ENCODE results near the gene USP22. TPM values are rescaled to one million over a fixed set of nuclear protein-coding genes. Genes with fewer than 3 reads are reported as not detected.

The USP22 gene
- total and polyA plus RNA-seq, 9 donors, result 75.2 to 246 (median 197) TPM

- Histone ChIP-seq H3K27me3 (no peaks in the 10 kb centered on the region), H3K4me1 (ENCODE audit: insufficient read depth) (peaks cover 16% of the 10 kb centered on the region), H3K36me3 (no peaks in the 10 kb centered on the region), H3K4me3 (no peak overlapping the region), H3K27ac (no peak overlapping the region), H3K9me3 (no peaks in the 10 kb centered on the region)
- no peak for DNase-seq
- TF ChIP-seq CTCF (IDR thresholded peaks at IDR 0.05), result no peak
- TF ChIP-seq POLR2A (IDR thresholded peaks at IDR 0.05), result no peak
- no peak for TF ChIP-seq EP300 (IDR thresholded peaks at IDR 0.05)
- 69 to 84% (median 77%) methylated on average over 12 of the region's 12 CpGs for WGBS, 3 donors
- intact Hi-C loops (cut with DNase I), result loop anchor here in 1 of 4 donors (10.0 kb wide), 1 partner anchor 91 kb away; no protein-coding TSS in a partner anchor
These were observed 46.7 kb downstream of the USP22 start for GRCh38 chr17:20995873-20996723.

- intact Hi-C loops (cut with DNase I), result loop anchor here in 1 of 4 donors (10.0 kb wide), 1 partner anchor 91 kb away; no protein-coding TSS in a partner anchor
- no peaks in the 10 kb centered on the region for H3K27me3 ChIP-seq
- H3K4me3 ChIP-seq, result no peak overlapping the region
- no peaks in the 10 kb centered on the region for H3K36me3 ChIP-seq
- 86 to 92% (median 89%) methylated on average over 14 to 15 of the region's 15 CpGs for WGBS, 3 donors
- no peak for TF ChIP-seq EP300 (IDR thresholded peaks at IDR 0.05)
- TF ChIP-seq CTCF (IDR thresholded peaks at IDR 0.05), result no peak
- TF ChIP-seq POLR2A (IDR thresholded peaks at IDR 0.05), result no peak
- DNase-seq, result no peak
- H3K9me3 ChIP-seq, result no peaks in the 10 kb centered on the region
- peaks cover 16% of the 10 kb centered on the region for H3K4me1 ChIP-seq (ENCODE audit: insufficient read depth)
- no peak overlapping the region for H3K27ac ChIP-seq
These were observed 47.5 kb downstream of the USP22 start for GRCh38 chr17:20995164-20995872.

GRCh38 chr17:20994779-20995149 lies 48.0 kb downstream of the USP22 start:
- WGBS, 3 donors, result 81 to 91% (median 87%) methylated on average over 6 of the region's 6 CpGs
- Histone ChIP-seq H3K27ac (no peak overlapping the region), H3K9me3 (no peaks in the 10 kb centered on the region), H3K4me1 (ENCODE audit: insufficient read depth) (peaks cover 14% of the 10 kb centered on the region), H3K36me3 (no peaks in the 10 kb centered on the region), H3K4me3 (no peak overlapping the region), H3K27me3 (no peaks in the 10 kb centered on the region)
- no peak for DNase-seq
- TF ChIP-seq CTCF (IDR thresholded peaks at IDR 0.05), result no peak
- no peak for TF ChIP-seq EP300 (IDR thresholded peaks at IDR 0.05)
- no peak for TF ChIP-seq POLR2A (IDR thresholded peaks at IDR 0.05)
- intact Hi-C loops (cut with DNase I), result loop anchor here in 3 of 4 donors (5.0 to 10.0 kb wide), 2 partner anchors 87 to 90 kb away; no protein-coding TSS in a partner anchor

- TF ChIP-seq POLR2A (IDR thresholded peaks at IDR 0.05), result no peak
- no peak overlapping the region for H3K4me3 ChIP-seq
- intact Hi-C loops (cut with DNase I), result loop anchor here in 3 of 4 donors (5.0 to 10.0 kb wide), 2 partner anchors 87 to 89 kb away; no protein-coding TSS in a partner anchor
- 91 to 96% (median 93%) methylated on average over 17 to 18 of the region's 18 CpGs for WGBS, 3 donors
- no peak for DNase-seq
- no peak overlapping the region for H3K27ac ChIP-seq
- H3K9me3 ChIP-seq, result no peaks in the 10 kb centered on the region
- H3K4me1 ChIP-seq (ENCODE audit: insufficient read depth), result peaks cover 11% of the 10 kb centered on the region
- H3K36me3 ChIP-seq, result no peaks in the 10 kb centered on the region
- H3K27me3 ChIP-seq, result no peaks in the 10 kb centered on the region
These were observed 48.7 kb downstream of the USP22 start for GRCh38 chr17:20993863-20994778.
